Non-pigmented ciliary epithelial cell (primary cell): ENCODE results near the gene PRPF38B.

Experiments
- DNase-seq: peaks from one replicate; pipeline ENCODE4 v3.0.0-alpha.2; 2010; ENCODE audit warnings: low read depth

The PRPF38B gene

GRCh38 chr1:108717774-108718316, 25.7 kb downstream of the PRPF38B start:
- no peak for DNase-seq

GRCh38 chr1:108718927-108719655, 27.0 kb downstream of the PRPF38B start:
- DNase-seq = no peak

GRCh38 chr1:108719656-108720435, 27.7 kb downstream of the PRPF38B start:
- no peak for DNase-seq

GRCh38 chr1:108722292-108722691, 30.2 kb downstream of the PRPF38B start:
- DNase-seq = no peak

GRCh38 chr1:108725906-108726305, 33.8 kb downstream of the PRPF38B start:
- DNase-seq = no peak

GRCh38 chr1:108728327-108728923, 36.3 kb downstream of the PRPF38B start:
- no peak for DNase-seq

GRCh38 chr1:108729481-108729880, 37.4 kb downstream of the PRPF38B start:
- DNase-seq = no peak

GRCh38 chr1:108732398-108732797, 40.3 kb downstream of the PRPF38B start:
- no peak for DNase-seq

GRCh38 chr1:108734171-108734865, 42.2 kb downstream of the PRPF38B start:
- DNase-seq = no peak

GRCh38 chr1:108742253-108742652, 50.1 kb downstream of the PRPF38B start:
- DNase-seq = no peak

- no peak for DNase-seq
Measured at GRCh38 chr1:108745980-108746381, 53.9 kb downstream of the PRPF38B start.

GRCh38 chr1:108746382-108747170, 54.5 kb downstream of the PRPF38B start, which contains the start of gene STXBP3:
TSS of gene STXBP3 (plus strand) at chr1:108746674. CDS start at chr1:108746738, 64 bp downstream.
- peak; percentile 92 for DNase-seq

- peak; percentile 61 for DNase-seq
Measured at GRCh38 chr1:108747171-108747850, 55.2 kb downstream of the PRPF38B start.

GRCh38 chr1:108747898-108748297, 55.8 kb downstream of the PRPF38B start:
- no peak for DNase-seq

GRCh38 chr1:108749081-108749480, 57.0 kb downstream of the PRPF38B start:
- DNase-seq = no peak

- no peak for DNase-seq
Measured at GRCh38 chr1:108750476-108751181, 58.5 kb downstream of the PRPF38B start.
